NCI-H446 treated with DMSO at 0.1 percent for 48 hours (cell line): Measurements from ENCODE around the gene PADI3.

Experiments used
- DNase-seq: peaks from one replicate; lab custom pipeline; 2025; lab: John Stamatoyannopoulos, UW

PADI3 gene

GRCh38 chr1:17248781-17249180 is at the start of gene PADI3:
Gene PADI3, plus strand, starts transcription at chr1:17249098. Its CDS starts 40 bp downstream, at chr1:17249138.
- no peak for DNase-seq

DNA sequence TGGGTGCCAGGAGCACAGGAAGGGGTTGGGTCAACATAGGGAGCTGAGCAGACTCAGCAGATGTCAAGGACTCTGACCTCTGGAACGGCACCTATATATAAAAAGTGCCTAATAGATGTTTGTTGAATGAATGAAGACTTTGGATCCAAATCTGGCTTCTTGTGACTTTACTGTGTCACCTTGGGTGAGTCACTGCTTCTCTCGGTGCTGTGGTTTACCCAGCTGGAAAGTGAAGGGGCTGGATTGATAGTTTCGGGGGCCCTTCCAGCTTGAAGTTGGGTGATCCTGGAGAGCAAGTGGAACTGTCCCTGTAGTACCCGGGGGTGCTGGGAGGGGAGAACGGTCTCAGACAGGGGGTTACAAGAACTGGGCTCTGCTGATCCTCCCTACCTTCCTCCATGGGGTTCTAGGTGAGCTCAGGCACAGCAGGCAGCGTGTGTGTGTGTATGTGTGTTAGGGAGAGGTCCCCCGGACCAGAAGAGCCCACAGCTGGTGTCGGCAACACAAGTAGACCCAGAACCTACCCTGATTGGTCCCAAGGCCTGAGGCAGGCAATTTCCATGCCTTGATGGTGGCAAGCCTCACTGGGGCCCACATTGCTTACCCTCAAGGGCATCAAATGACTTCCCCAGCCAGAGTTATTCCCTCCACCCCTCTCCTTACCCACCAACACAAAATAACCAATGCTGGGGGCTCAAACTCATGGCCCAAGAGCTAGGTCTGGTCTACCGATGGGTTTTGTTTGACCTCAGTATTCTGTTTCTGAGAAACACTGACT is 49.4 kb upstream of the PADI3 start:
- no peak for DNase-seq

GRCh38 chr1:17200246-17200645 is 48.7 kb upstream of the PADI3 start:
- no peak for DNase-seq

DNA sequence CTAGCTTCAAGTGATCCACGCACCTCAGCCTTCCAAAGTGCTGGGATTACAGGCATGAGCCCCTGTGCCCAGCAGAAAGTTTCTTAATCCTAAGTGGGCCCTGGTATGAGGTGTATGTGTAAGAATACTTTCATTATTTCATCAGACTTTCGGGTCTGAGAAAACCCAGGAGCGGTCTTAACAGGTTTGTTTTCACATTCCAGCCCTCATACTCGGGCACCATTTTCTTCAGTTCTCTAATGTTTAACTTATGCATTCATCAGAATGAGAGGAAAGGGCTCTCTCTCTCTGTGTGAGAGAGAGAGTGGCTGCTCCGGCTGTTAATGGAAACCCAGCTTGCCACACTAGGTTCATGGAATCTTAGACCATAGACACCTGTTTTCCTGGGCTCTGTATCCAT is 48.1 kb upstream of the PADI3 start:
- no peak for DNase-seq

DNA sequence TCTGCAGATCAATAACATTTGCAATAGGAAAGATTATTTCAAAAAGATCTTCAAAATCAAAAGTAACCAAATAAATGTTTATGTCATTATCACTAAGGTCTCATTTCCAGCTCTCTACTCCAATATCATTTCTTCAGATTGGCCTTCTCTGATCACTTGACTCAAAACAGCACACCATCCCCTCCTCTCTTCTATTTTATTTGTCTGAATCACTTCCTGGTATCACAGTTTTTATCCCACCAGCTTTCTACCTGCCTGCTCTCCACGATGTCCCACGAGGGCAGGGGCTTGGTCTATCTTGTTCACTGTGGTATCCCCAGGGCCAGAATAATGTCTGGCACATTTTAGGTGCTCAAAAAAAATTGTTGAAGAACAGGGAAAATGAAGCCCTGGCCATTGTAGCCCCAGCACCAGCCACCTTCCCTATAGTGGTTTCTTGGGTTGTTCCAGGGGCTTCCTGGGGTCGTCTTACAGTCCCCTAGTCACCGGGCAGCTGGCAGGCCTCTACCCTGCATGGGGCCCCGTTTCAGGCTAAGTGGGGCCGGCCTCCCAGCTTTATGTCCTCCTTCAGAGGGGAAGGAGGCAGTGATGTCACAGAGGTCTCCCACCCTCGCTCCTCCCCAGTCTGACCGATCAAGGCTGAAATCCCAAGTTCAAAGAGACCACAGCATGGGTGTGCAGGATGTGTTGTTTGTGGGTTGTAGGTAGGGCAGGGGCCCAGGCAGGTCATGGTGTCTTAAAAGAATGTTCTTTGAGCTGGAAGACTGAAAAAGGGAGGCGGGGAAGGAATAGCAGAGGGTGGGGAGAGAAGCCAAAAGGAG is 47.5 kb upstream of the PADI3 start:
- DNase-seq: no peak

GRCh38 chr1:17204546-17205440 is 44.1 kb upstream of the PADI3 start, which contains the start of gene PADI1:
Gene PADI1, plus strand, starts transcription at chr1:17205128. Its CDS starts 90 bp downstream, at chr1:17205218.
- DNase-seq: no peak

GRCh38 chr1:17205652-17206051 is 43.2 kb upstream of the PADI3 start:
- DNase-seq: no peak

GRCh38 chr1:17206196-17206595 is 42.7 kb upstream of the PADI3 start:
- no peak for DNase-seq

DNA sequence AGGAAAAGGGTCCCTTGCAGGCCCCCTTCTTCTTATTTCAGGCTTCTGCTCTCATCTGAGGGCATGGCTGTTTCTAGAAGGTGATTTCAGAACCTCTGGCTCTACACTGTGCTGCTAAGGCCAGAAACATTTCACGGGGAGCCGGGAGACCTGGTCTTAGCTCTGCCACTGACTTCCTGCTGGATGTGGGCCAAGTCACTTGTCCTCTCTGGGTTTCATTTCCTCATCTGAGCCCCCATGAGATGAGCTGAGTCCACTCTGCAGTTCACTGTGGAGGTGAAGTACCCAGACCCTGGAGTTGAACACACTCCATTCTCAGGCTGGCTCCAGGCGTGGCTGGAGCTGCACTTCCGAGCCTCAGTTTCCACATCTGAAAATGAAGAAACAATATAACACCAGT is 41.9 kb upstream of the PADI3 start:
- DNase-seq: no peak

DNA sequence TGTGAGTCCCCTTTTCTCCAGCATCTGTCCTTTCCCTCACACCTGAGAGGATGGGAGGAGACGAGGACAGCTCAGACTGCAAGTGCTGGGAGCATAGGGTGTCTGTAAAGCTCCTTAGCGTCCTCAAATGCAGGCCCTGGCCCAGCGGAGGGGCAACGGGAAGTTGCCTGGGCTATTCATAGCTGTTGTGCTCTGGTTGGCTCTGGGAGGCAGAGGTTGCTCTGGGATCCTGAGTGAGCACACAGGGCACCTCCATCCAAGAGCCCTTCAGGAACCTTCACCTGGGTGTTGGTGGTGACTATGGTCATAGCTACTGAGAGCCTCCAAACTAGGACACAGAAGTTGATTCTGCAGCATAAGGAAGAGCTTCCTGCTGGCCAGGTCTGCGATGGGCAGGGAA is 41.4 kb upstream of the PADI3 start:
- no peak for DNase-seq

DNA sequence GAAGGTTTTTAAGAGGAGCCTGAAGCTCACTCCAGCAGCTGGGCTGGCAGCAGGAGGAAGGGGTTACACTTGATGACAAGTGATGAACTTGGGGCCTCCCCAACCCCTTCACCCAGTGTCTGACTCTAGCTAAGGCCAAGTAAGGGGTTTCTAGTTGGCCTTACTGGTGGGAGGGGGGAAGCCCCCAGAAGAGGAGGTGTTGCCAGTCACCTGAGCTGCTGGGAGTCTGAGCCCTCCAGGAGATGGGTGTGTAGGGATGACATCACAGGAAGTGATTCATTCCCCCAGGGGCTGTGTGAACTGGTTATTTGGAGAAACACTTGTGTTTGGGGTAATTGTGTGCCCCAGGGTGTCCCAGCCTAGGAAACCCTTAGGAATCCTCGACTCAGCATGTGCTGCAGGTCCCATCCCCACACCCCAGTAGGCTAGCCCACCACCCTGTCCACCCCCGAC is 40.9 kb upstream of the PADI3 start:
- no peak for DNase-seq

GRCh38 chr1:17208546-17208945 is 40.4 kb upstream of the PADI3 start:
- DNase-seq: no peak

DNA sequence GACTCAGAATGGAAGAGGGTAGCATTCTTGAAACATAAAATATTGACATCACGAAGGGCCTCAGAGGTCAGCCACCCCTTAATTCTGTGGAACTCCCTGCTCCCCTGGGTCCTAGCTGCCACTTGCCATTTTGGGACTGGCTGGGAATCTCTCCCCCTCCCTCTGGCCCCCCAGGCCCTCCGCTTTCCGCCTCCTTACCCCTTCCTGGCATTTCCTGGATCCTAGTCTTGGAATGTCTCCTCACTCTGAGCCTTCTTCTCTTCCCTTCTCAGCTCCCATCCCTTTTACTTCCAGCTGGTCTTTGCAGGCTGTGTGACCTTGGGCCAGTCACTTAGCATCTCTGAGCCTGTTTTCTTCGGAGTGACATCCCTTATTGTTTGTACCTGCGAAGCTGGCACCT is 39.5 kb upstream of the PADI3 start:
- no peak for DNase-seq

DNA sequence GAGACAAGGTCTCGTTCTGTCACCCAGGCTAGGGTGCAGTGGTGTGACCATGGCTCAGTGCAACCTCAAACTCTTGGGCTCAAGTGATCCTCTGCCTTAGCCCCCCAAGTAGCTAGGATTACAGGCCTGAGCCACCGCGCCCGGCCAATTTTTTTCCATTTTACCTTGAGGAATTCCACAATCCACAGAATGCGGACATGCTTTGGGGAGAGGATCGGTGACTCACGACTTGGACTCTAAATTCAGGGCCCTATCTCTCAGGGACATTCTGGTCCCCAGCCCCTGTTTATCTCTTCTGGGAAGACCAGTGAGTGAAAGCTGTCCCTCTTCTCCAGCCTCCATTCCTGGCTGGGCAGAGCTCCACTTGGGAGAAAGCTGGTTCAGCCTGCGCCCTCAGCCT is 38.7 kb upstream of the PADI3 start:
- no peak for DNase-seq

GRCh38 chr1:17211377-17211776 is 37.5 kb upstream of the PADI3 start:
- no peak for DNase-seq

DNA sequence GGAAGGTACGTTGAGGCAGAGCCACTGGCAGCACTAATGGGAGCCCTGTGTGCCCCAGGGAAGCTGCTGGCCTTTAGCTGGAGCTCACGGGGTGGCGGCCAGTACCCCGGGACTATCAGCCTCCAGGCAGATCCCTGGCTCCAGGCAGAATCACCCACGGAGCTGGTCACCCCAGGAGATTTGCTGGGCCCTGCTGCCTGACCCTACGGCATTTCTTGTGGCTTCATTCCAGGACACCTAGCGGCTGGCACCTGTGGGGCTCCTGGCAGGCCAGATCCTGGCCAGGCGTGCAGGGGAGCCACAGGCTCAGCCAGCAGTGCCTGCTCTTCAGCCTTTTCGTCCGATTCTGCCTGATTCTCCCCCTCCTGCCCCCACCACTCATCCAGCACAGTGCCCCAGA is 36.9 kb upstream of the PADI3 start:
- no peak for DNase-seq

GRCh38 chr1:17212487-17213121 is 36.3 kb upstream of the PADI3 start:
- no peak for DNase-seq

GRCh38 chr1:17213148-17213781 is 35.6 kb upstream of the PADI3 start:
- DNase-seq: no peak

DNA sequence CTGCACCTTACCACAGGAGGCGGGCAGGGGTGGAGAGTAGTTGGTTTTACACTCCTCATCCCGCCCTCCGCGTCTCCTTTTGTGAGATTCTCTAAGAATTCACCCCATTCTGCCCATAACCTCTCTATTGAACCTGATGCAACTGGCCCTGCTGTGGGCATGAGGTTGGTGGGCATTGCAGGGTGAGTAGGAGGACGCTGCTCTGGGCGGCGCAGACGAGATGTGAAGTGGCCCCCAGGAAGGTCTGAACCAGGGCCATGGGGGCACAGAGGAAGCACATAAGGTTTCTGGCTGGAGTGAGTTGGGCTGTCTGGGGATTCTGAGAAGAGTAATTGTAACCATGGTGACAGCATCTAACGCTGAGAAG is 35.1 kb upstream of the PADI3 start:
- DNase-seq: no peak

- no peak for DNase-seq
Observed at GRCh38 chr1:17214876-17215544, 33.9 kb upstream of the PADI3 start.

GRCh38 chr1:17215545-17215890 is 33.4 kb upstream of the PADI3 start:
- no peak for DNase-seq
